NAMALWA (cell line): ENCODE data around the gene CA5A.
"Not testable (repeated sequence)": the region's sequence is repeated elsewhere in the genome, so short reads cannot be mapped to it uniquely, and the experiment has no call there.

Experiments
- DNase-seq: peaks from one replicate; pipeline ENCODE4 v3.0.0-alpha.2; 2015; ENCODE audit warnings: low spot score

Gene CA5A

GRCh38 chr16:87922250-87922871, 14.0 kb downstream of the CA5A start:
- no peak for DNase-seq

GRCh38 chr16:87921236-87921773, 15.0 kb downstream of the CA5A start:
- peak; percentile 71 for DNase-seq

GRCh38 chr16:87919681-87919994, 16.7 kb downstream of the CA5A start:
- no peak for DNase-seq

GRCh38 chr16:87918866-87919680, 17.3 kb downstream of the CA5A start:
- no peak for DNase-seq

GRCh38 chr16:87918338-87918737, 18.0 kb downstream of the CA5A start:
- DNase-seq, result no peak

DNA sequence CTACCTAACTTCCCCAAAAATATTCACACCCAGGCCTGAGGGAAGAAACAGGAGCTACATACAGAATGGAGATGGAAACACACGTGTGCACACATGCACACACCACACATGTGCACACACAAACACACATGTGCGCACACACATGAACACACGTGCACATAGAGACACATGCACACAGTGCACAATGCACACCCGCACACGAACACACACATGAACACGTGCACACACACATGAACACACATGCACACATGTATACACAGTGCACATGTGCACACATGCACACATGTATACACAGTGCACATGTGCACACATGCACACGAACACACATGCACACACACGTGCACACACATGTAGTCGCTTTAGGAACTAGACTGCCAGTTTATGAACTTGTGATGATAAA, 18.8 kb downstream of the CA5A start:
- DNase-seq, result no peak

DNA sequence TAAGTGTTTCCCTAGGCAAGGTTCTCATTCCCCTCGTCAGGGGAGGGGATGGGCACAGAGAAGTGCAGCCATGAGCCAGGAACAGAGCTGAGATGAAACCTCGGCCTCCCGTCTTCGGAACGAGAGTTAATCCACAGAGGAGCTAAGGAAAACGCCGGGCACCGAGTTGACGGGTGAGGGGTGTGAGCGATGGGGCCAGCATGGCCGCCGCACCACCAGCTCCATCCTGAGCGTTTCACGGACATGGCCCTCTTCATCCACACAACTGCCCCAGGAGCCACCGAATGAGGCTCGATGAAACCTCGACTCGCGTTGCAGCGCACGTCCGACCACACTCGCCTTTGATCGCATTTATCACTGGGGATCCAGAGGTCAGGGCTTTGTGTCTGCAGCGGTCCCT, 21.5 kb downstream of the CA5A start:
- no peak for DNase-seq

DNA sequence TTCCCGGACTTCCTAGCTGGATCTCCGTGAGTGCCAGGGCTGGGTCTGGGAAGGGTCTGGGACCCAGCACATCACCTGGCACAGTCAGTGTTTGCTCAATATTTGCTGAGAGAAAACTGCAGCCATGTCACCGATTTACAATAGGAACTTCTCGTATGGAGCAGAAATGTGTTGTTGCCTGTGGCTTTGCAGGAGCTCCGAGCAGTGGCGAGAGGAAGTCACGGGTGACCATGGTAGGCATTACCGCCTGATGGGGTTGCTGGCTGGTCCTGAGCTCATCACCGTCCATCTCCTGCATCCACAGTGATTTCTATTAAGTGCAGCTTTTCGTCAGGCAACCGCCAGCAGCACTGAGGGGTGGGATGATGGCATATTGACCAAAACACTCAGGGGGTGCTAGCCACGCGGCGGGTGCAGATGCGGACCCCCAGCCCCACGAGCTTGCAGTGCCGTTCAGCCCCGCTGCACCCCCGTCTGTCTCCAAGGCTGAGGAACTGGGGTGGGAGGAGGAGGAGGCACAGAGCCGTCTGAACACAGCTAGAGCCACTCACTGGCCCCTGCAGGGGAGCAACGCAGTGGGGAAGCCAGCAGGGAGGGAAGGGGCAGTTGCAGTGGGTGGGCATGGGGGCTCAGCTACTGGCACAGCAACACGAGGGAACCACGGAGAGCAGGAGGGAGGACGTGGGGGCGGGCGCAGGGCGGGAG, 22.2 kb downstream of the CA5A start:
- not testable (repeated sequence) for DNase-seq

GRCh38 chr16:87912691-87913090, 23.6 kb downstream of the CA5A start:
- DNase-seq, result not testable (repeated sequence)

GRCh38 chr16:87911106-87911763, 25.1 kb downstream of the CA5A start:
- DNase-seq, result not testable (repeated sequence)

DNA sequence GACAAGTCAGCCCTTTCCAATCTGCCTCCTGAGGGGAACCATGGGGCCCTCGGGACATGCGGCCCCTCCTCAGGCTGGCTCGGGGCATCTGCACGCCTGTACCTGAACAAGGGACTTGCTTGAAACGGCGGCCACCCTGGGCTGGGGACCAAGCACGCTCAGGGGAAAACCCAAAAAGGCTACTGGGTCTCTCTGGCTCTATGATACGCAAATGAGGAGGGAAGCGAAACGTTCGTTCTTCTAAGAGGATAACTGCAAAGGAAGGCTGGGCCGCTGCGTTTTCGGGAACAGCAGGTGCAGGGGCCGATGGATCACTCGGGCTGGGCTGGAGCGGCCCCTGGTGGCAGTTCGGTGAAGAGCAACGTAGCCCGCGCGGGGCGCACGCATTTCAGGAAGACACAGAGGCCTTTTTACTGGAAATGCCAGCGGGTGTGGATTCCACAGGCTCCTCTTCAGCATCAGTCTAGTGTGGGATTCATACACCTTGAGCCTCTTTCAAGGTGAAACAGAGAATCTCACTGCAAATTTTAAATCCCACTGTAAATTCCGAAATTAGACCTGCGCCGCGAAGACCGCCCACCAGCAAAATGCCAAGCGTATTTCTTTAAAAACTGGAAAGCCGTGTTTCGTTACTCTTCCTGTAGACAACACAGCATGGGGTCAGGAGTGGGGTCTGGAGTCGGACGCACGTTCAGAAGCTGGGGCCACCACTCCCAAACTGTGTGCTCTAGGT, 27.0 kb downstream of the CA5A start:
- DNase-seq, result peak; percentile 80

DNA sequence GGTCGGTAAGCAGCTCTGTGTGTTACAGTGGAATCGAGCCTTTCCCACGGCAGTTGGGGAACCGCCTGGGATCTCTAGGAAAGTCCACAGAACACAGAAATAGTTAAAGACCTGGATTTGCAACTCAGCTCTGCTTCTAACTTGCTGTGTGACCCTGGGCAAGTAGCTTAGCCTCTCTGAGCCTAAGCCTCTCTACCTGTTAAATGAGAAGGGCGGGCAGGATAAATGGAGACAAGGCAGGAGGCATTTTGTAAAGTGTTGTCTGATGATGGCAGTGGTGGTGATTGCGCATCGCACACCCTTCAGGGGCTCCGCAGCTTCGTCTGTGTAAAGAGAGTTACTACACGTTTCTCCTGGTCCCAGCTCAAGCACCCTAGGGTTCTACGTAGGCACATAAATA, 28.2 kb downstream of the CA5A start:
- DNase-seq, result not testable (repeated sequence)

- DNase-seq, result not testable (repeated sequence)
These were observed 30.8 kb downstream of the CA5A start for GRCh38 chr16:87905521-87905920.

GRCh38 chr16:87904963-87905362, 31.4 kb downstream of the CA5A start:
- not testable (repeated sequence) for DNase-seq

DNA sequence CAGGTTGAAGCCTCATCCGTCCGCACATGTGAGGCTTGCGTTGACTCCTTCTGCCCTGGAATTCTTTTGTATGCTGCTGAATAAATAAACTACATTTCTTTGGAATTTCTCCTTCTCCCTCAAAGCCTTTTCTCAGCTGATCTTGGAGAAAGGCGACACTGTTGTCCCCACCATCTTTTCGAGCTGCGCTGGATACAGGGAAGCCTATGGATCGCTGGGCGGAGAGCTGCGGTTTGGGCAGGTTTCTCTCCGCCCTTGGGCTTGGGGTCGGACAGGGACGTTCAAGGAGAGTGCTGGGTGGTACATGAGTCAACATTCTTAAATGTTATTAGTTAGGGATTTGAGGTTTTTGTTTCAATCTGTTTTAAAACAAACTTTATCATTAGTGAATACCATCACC, 35.8 kb downstream of the CA5A start:
- not testable (repeated sequence) for DNase-seq

- no peak for DNase-seq
These were observed 38.5 kb downstream of the CA5A start for GRCh38 chr16:87897521-87898505.

DNA sequence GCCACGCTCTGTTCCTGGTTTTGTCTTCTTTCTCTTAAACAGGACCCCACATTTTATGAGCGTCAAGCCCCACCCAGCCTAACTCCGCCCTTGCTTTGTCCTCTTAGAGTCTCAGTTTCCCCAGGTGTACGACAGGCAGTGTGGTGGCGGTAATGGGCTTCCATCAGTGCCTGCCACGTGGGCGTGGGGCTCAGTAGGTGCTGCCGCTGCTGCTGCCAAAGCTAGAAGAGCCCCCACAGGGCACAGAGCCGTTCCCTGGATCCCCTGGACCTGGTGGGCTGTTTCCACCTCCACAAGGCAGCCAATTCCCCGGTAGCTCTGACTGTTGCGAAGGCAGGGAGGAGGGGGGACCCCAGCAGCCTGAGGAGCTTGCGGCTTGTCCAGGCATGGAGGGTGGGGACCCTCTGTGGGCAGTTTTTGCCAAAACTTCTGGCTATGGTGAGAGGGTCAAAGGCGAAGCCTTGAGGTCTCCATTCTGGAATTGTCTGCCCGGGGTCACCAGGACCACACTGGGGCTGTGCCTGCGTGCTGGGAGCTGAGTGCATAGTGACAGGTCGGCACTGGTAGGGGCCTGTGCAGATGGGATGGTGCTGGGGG, 39.3 kb downstream of the CA5A start:
- not testable (repeated sequence) for DNase-seq

DNA sequence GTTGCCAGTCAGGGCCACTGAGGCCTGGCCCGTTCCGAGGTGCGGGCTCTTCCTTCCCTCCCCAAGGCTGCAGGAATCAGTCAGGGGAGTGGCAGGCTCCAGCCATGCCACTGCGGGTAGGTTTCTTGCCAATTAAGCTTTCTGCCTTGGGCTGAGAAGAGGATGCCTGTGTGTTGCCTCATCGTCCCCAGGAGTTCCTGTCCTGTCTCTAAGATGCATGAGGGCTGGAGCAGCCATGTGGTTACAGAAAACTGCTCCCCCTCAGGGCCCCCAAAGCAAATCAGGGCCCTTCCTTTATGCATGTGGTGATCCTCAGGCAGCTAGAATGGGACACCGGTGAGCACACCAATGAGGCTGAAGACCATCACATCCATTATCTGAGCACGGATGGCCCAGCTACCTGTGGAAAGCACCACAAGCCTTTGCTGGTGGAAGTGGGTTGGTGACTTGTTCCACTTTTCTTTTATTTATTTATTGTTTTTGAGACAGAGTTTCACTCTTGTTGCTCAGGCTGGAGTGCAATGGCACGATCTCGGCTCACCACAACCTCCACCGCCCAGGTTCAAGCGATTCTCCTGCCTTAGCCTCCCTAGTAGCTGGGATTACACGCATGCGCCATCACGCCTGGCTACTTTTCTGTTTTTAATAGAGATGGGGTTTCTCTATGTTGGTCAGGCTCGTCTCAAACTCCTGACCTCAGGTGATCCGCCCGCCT, 40.0 kb downstream of the CA5A start:
- not testable (repeated sequence) for DNase-seq

- no peak for DNase-seq
These were observed 40.6 kb downstream of the CA5A start for GRCh38 chr16:87895641-87896141.
